Non-pigmented ciliary epithelial cell (primary cell): ENCODE results near the gene VAV1.
"Not testable (repeated sequence)": the region's sequence is repeated elsewhere in the genome, so short reads cannot be mapped to it uniquely, and the experiment has no call there.

Experiments used
- DNase-seq: peaks from one replicate; pipeline ENCODE4 v3.0.0-alpha.2; 2010; ENCODE audit warnings: low read depth

The VAV1 gene

GRCh38 chr19:6737873-6738786, 34.4 kb upstream of the VAV1 start:
- peak; percentile 49 for DNase-seq

- no peak for DNase-seq
Measured at GRCh38 chr19:6738787-6739389, 33.6 kb upstream of the VAV1 start.

- DNase-seq, result no peak
Measured at GRCh38 chr19:6739390-6739882, 33.1 kb upstream of the VAV1 start, which contains the start of gene TRIP10. TSS of gene TRIP10 (plus strand) at chr19:6739680. CDS start at chr19:6739762, 82 bp downstream.

- DNase-seq, result no peak
Measured at GRCh38 chr19:6739883-6740588, 32.5 kb upstream of the VAV1 start.

- DNase-seq, result no peak
Measured at GRCh38 chr19:6740589-6741343, 31.7 kb upstream of the VAV1 start.

- no peak for DNase-seq
Measured at GRCh38 chr19:6743066-6743465, 29.4 kb upstream of the VAV1 start.

GRCh38 chr19:6743714-6744380, 28.7 kb upstream of the VAV1 start:
- no peak for DNase-seq

GRCh38 chr19:6744381-6745301, 27.9 kb upstream of the VAV1 start:
- DNase-seq, result peak; percentile 63

- no peak for DNase-seq
Measured at GRCh38 chr19:6745965-6746364, 26.5 kb upstream of the VAV1 start.

GRCh38 chr19:6748543-6748942, 24.0 kb upstream of the VAV1 start:
- not testable (repeated sequence) for DNase-seq

- DNase-seq, result no peak
Measured at GRCh38 chr19:6750062-6750461, 22.4 kb upstream of the VAV1 start.

GRCh38 chr19:6751189-6751588, 21.3 kb upstream of the VAV1 start:
- DNase-seq, result no peak

GRCh38 chr19:6752256-6753177, 20.0 kb upstream of the VAV1 start:
- no peak for DNase-seq

GRCh38 chr19:6753178-6754031, 19.1 kb upstream of the VAV1 start:
- DNase-seq, result no peak

- DNase-seq, result no peak
Measured at GRCh38 chr19:6754136-6754535, 18.4 kb upstream of the VAV1 start.

- no peak for DNase-seq
Measured at GRCh38 chr19:6754653-6755463, 17.6 kb upstream of the VAV1 start.

- DNase-seq, result no peak
Measured at GRCh38 chr19:6760606-6761005, 11.9 kb upstream of the VAV1 start.
